Natural killer cell treated with Interleukin-12 subunit alpha and Interleukin-12 subunit beta and Interleukin-15 and Interleukin-18, amount 100 ng/mL, for 72 hours (primary cell): ENCODE data around the gene CANX. TPM values are rescaled to one million over a fixed set of nuclear protein-coding genes. Genes with fewer than 3 reads are reported as not detected.
"Not testable (repeated sequence)": the region's sequence is repeated elsewhere in the genome, so short reads cannot be mapped to it uniquely, and the experiment has no call there.

Source experiments
- ATAC-seq, 2 donors: fragments of 150-1000 bp; cut with Tn5 transposase in 1 of 2; sonication (Bioruptor Pico), chemical (Tn5 transposase) in 1 of 2; 2 replicates each; pipeline ENCODE4 v1.10.0; 2021
- DNase-seq: peaks from one replicate; pipeline ENCODE4 v3.0.0; 2022; ENCODE audit warnings: low spot score
- H3K27ac Mint-ChIP-seq, 2 donors: 1 replicate in 1 of 2; 2 replicates in 1 of 2; pipeline ENCODE4 v1.8.0; 2022; ENCODE audit warnings: mixed read lengths in 2 of 2, mild to moderate bottlenecking in 1 of 2, moderate library complexity in 1 of 2
- H3K27me3 Mint-ChIP-seq, 2 donors: 1 replicate in 1 of 2; 2 replicates in 1 of 2; pipeline ENCODE4 v1.8.0; 2022; ENCODE audit warnings: mixed read lengths in 2 of 2
- H3K36me3 Mint-ChIP-seq: one replicate; pipeline ENCODE4 v1.8.0; 2022; ENCODE audit warnings: mixed read lengths
- H3K4me1 Mint-ChIP-seq, 2 donors: 1 replicate in 1 of 2; 2 replicates in 1 of 2; pipeline ENCODE4 v1.8.0; 2022; ENCODE audit warnings: low read depth in 2 of 2, mixed read lengths in 2 of 2, mild to moderate bottlenecking in 1 of 2
- H3K4me3 Mint-ChIP-seq: one replicate; pipeline ENCODE4 v1.8.0; 2022; ENCODE audit warnings: mixed read lengths
- H3K9me3 Mint-ChIP-seq: 2 replicates; pipeline ENCODE4 v1.8.0; 2022; ENCODE audit warnings: mixed read lengths
- total RNA-seq, 2 donors: library from RNA; stranded (reverse); gene quantifications; one replicate each; pipeline ENCODE4 v1.2.3, GENCODE V29; 2022

CANX gene
- total RNA-seq, 2 donors from 2014 or later = 633 to 749 TPM

GRCh38 chr5:179689212-179689611 is 9.6 kb upstream of the CANX start:
- ATAC-seq, H3K4me1 Mint-ChIP-seq, H3K9me3 Mint-ChIP-seq, H3K36me3 Mint-ChIP-seq, H3K27me3 Mint-ChIP-seq, H3K4me3 Mint-ChIP-seq, H3K27ac Mint-ChIP-seq, DNase-seq: not testable (repeated sequence)

GRCh38 chr5:179694561-179694960 is 4.2 kb upstream of the CANX start:
- H3K4me1 Mint-ChIP-seq = peaks cover 16 to 26% of the 10 kb centered on the region in 2 donors
- no peak overlapping the region for H3K4me3 Mint-ChIP-seq
- H3K27me3 Mint-ChIP-seq = no peaks in the 10 kb centered on the region
- DNase-seq = no peak
- H3K27ac Mint-ChIP-seq = peak overlapping the region in 1 of 2 donors; percentile 3
- no peak for ATAC-seq
- H3K9me3 Mint-ChIP-seq = no peaks in the 10 kb centered on the region
- peaks cover 4% of the 10 kb centered on the region for H3K36me3 Mint-ChIP-seq

- Mint-ChIP-seq H3K27me3 (no peaks in the 10 kb centered on the region), H3K36me3 (peaks cover 12% of the 10 kb centered on the region), H3K4me1 (peaks cover 25 to 39% of the 10 kb centered on the region in 2 donors), H3K27ac (peak overlapping the region; percentile 98 to 99), H3K9me3 (no peaks in the 10 kb centered on the region), H3K4me3 (peak overlapping the region; percentile 12)
- DNase-seq = no peak
- ATAC-seq = no peak
Measured at GRCh38 chr5:179696603-179697002, 2.2 kb upstream of the CANX start.

GRCh38 chr5:179697108-179697507 is 1.7 kb upstream of the CANX start:
- no peak for DNase-seq
- peak overlapping the region; percentile 97 for H3K4me3 Mint-ChIP-seq
- H3K36me3 Mint-ChIP-seq = peaks cover 12% of the 10 kb centered on the region
- no peaks in the 10 kb centered on the region for H3K27me3 Mint-ChIP-seq
- no peaks in the 10 kb centered on the region for H3K9me3 Mint-ChIP-seq
- ATAC-seq = no peak
- peaks cover 27 to 40% of the 10 kb centered on the region in 2 donors for H3K4me1 Mint-ChIP-seq
- peak overlapping the region; percentile 98 to 99 for H3K27ac Mint-ChIP-seq

- Mint-ChIP-seq H3K27ac (peak overlapping the region; percentile 98 to 99), H3K36me3 (peaks cover 15% of the 10 kb centered on the region), H3K4me1 (peaks cover 31 to 45% of the 10 kb centered on the region in 2 donors), H3K4me3 (peak overlapping the region; percentile 97)
- not testable (repeated sequence) for H3K9me3 Mint-ChIP-seq, H3K27me3 Mint-ChIP-seq, ATAC-seq, DNase-seq
Measured at GRCh38 chr5:179697543-179697942, 1.2 kb upstream of the CANX start.

GRCh38 chr5:179697993-179698934 is 503 bp upstream of the CANX start:
- peak overlapping the region; percentile 98 to 99 for H3K27ac Mint-ChIP-seq
- DNase-seq (peak; percentile 100), ATAC-seq (peak; percentile 95 to 96)
- H3K27me3 Mint-ChIP-seq = no peaks in the 10 kb centered on the region
- peaks cover 34 to 48% of the 10 kb centered on the region in 2 donors for H3K4me1 Mint-ChIP-seq
- peaks cover 18% of the 10 kb centered on the region for H3K36me3 Mint-ChIP-seq
- peak overlapping the region; percentile 97 for H3K4me3 Mint-ChIP-seq
- no peaks in the 10 kb centered on the region for H3K9me3 Mint-ChIP-seq

GRCh38 chr5:179699616-179700237 is 960 bp downstream of the CANX start:
- Mint-ChIP-seq H3K4me1 (peaks cover 36 to 51% of the 10 kb centered on the region in 2 donors), H3K9me3 (no peaks in the 10 kb centered on the region)

GRCh38 chr5:179700401-179700918 is 1.7 kb downstream of the CANX start:
- H3K9me3 Mint-ChIP-seq = no peaks in the 10 kb centered on the region
- DNase-seq (no peak), ATAC-seq (no peak)
- H3K27ac Mint-ChIP-seq = peak overlapping the region; percentile 98 to 99
- H3K36me3 Mint-ChIP-seq = peaks cover 29% of the 10 kb centered on the region
- peak overlapping the region; percentile 97 for H3K4me3 Mint-ChIP-seq
- no peaks in the 10 kb centered on the region for H3K27me3 Mint-ChIP-seq
- H3K4me1 Mint-ChIP-seq = peaks cover 40 to 54% of the 10 kb centered on the region in 2 donors

More at GRCh38 chr5:179699616-179700237, 960 bp downstream of the CANX start:
- H3K36me3 Mint-ChIP-seq = peaks cover 26% of the 10 kb centered on the region
- H3K4me3 Mint-ChIP-seq = peak overlapping the region; percentile 97
- H3K27me3 Mint-ChIP-seq = no peaks in the 10 kb centered on the region
- H3K27ac Mint-ChIP-seq = peak overlapping the region; percentile 98 to 99
- ATAC-seq = peak; percentile 25 to 41
- peak; percentile 66 for DNase-seq

GRCh38 chr5:179716286-179716685 is 17.5 kb downstream of the CANX start:
- Mint-ChIP-seq H3K4me1 (peaks cover 6 to 8% of the 10 kb centered on the region in 2 donors), H3K27me3 (no peaks in the 10 kb centered on the region), H3K27ac (no peak overlapping the region), H3K36me3 (peaks cover 11% of the 10 kb centered on the region), H3K4me3 (no peak overlapping the region), H3K9me3 (no peaks in the 10 kb centered on the region)
- ATAC-seq = no peak
- no peak for DNase-seq

- Mint-ChIP-seq H3K36me3 (peaks cover 34% of the 10 kb centered on the region), H3K27ac (no peak overlapping the region), H3K27me3 (no peaks in the 10 kb centered on the region), H3K9me3 (no peaks in the 10 kb centered on the region), H3K4me3 (no peak overlapping the region), H3K4me1 (peaks cover 11 to 16% of the 10 kb centered on the region in 2 donors)
- no peak for DNase-seq
- ATAC-seq = no peak
Measured at GRCh38 chr5:179720222-179720621, 21.5 kb downstream of the CANX start.

- peaks cover 43% of the 10 kb centered on the region for H3K36me3 Mint-ChIP-seq
- ATAC-seq (no peak), DNase-seq (no peak)
- H3K27me3 Mint-ChIP-seq = no peaks in the 10 kb centered on the region
- no peaks in the 10 kb centered on the region for H3K9me3 Mint-ChIP-seq
- peaks cover 7 to 12% of the 10 kb centered on the region in 2 donors for H3K4me1 Mint-ChIP-seq
- no peak overlapping the region for H3K4me3 Mint-ChIP-seq
- peak overlapping the region; percentile 28 to 53 for H3K27ac Mint-ChIP-seq
Measured at GRCh38 chr5:179724163-179724562, 25.4 kb downstream of the CANX start.

- H3K36me3 Mint-ChIP-seq = peaks cover 61% of the 10 kb centered on the region
- H3K4me1 Mint-ChIP-seq = peaks cover 23 to 36% of the 10 kb centered on the region in 2 donors
- H3K4me3 Mint-ChIP-seq = no peak overlapping the region
- H3K27ac Mint-ChIP-seq = peak overlapping the region; percentile 10 to 40
- DNase-seq (no peak), ATAC-seq (no peak)
- H3K9me3 Mint-ChIP-seq = no peaks in the 10 kb centered on the region
- H3K27me3 Mint-ChIP-seq = no peaks in the 10 kb centered on the region
Measured at GRCh38 chr5:179727106-179727505, 28.3 kb downstream of the CANX start.

- ATAC-seq = no peak
- H3K27ac Mint-ChIP-seq = peak overlapping the region; percentile 97 to 98
- no peak for DNase-seq
- H3K36me3 Mint-ChIP-seq = peaks cover 43% of the 10 kb centered on the region
- H3K9me3 Mint-ChIP-seq = no peaks in the 10 kb centered on the region
- H3K4me1 Mint-ChIP-seq = peaks cover 23 to 44% of the 10 kb centered on the region in 2 donors
- H3K4me3 Mint-ChIP-seq = no peak overlapping the region
- no peaks in the 10 kb centered on the region for H3K27me3 Mint-ChIP-seq
Measured at GRCh38 chr5:179729303-179729702, 30.5 kb downstream of the CANX start.

GRCh38 chr5:179729727-179730126 is 31.0 kb downstream of the CANX start:
- H3K27me3 Mint-ChIP-seq = no peaks in the 10 kb centered on the region
- peak overlapping the region; percentile 97 to 98 for H3K27ac Mint-ChIP-seq
- H3K4me3 Mint-ChIP-seq = no peak overlapping the region
- DNase-seq = no peak
- no peak for ATAC-seq
- H3K36me3 Mint-ChIP-seq = peaks cover 38% of the 10 kb centered on the region
- no peaks in the 10 kb centered on the region for H3K9me3 Mint-ChIP-seq
- H3K4me1 Mint-ChIP-seq = peaks cover 23 to 46% of the 10 kb centered on the region in 2 donors
